SK-N-MC (cell line): Measurements from ENCODE around the gene GZMM.
"Not testable (repeated sequence)": the region's sequence is repeated elsewhere in the genome, so short reads cannot be mapped to it uniquely, and the experiment has no call there.

Experiments used
- DNase-seq: peaks from one replicate; pipeline ENCODE4 v3.0.0-alpha.2; 2011; ENCODE audit warnings: low read depth, low spot score
- H3K27ac ChIP-seq: fragments of 200-600 bp; sonication (generic); 2 replicates; pipeline ENCODE4 v1.5.1; 2016; ENCODE audit warnings: mixed run types
- H3K36me3 ChIP-seq: fragments of 200-600 bp; sonication (generic); 2 replicates; pipeline ENCODE4 v1.6.1; 2017; ENCODE audit warnings: antibody characterized with exemption, low read length, mixed read lengths; ENCODE audit not compliant: insufficient read depth
- H3K4me3 ChIP-seq: fragments of 200-600 bp; sonication (generic); 2 replicates; pipeline ENCODE4 v1.5.1; 2016
- H3K9ac ChIP-seq: fragments of 200-600 bp; sonication (generic); 2 replicates; pipeline ENCODE4 v1.8.0; 2017; ENCODE audit warnings: mixed run types, mixed read lengths; ENCODE audit not compliant: insufficient read length
- H3K9me3 ChIP-seq: fragments of 200-600 bp; sonication (generic); 2 replicates; pipeline ENCODE4 v1.6.1; 2017; ENCODE audit warnings: low read depth, mild to moderate bottlenecking, antibody characterized with exemption, low read length, moderate library complexity, mixed read lengths
- EZH2 ChIP-seq: fragments of 200-600 bp; sonication (generic); IDR thresholded peaks from one replicate; pipeline ENCODE4 v1.6.1; 2017; ENCODE audit warnings: antibody characterized with exemption
- FOXP2 ChIP-seq: optimal IDR thresholded peaks from 2 replicates; pipeline ENCODE3; 2011; ENCODE audit warnings: mild to moderate bottlenecking, moderate library complexity; ENCODE audit not compliant: insufficient read depth; ENCODE audit errors: extremely low read length, control extremely low read depth
- POLR2AphosphoS5 ChIP-seq: IDR thresholded peaks from 2 replicates; pipeline ENCODE4 v1.6.1; 2012; ENCODE audit warnings: mild to moderate bottlenecking, low read depth, low read length, borderline replicate concordance

GZMM gene

GRCh38 chr19:580274-580835 lies 36.5 kb downstream of the GZMM start:
- H3K36me3 ChIP-seq, result peaks cover 28% of the 10 kb centered on the region; the same call in 1 of the 2 replicates
- TF ChIP-seq EZH2 (no peak), POLR2AphosphoS5 (no peak), FOXP2 (no peak)
- no peak overlapping the region for H3K27ac ChIP-seq
- no peak for DNase-seq
- no peak overlapping the region for H3K4me3 ChIP-seq
- H3K9me3 ChIP-seq, result no peaks in the 10 kb centered on the region
- H3K9ac ChIP-seq, result no peak overlapping the region

GRCh38 chr19:581399-582111 lies 37.7 kb downstream of the GZMM start:
- TF ChIP-seq FOXP2, result no peak
- no peak for TF ChIP-seq POLR2AphosphoS5
- no peak for TF ChIP-seq EZH2
- H3K4me3 ChIP-seq, result no peak overlapping the region
- DNase-seq, result no peak
- H3K9me3 ChIP-seq, result no peaks in the 10 kb centered on the region
- H3K36me3 ChIP-seq, result peaks cover 28% of the 10 kb centered on the region; the same call in 1 of the 2 replicates
- H3K9ac ChIP-seq, result no peak overlapping the region
- no peak overlapping the region for H3K27ac ChIP-seq

- H3K4me3 ChIP-seq, result no peak overlapping the region
- H3K36me3 ChIP-seq, result peaks cover 27% of the 10 kb centered on the region; the same call in 1 of the 2 replicates
- H3K9me3 ChIP-seq, result no peaks in the 10 kb centered on the region
- no peak for TF ChIP-seq POLR2AphosphoS5
- no peak for TF ChIP-seq EZH2
- TF ChIP-seq FOXP2, result no peak
- H3K27ac ChIP-seq, result no peak overlapping the region
- no peak for DNase-seq
- H3K9ac ChIP-seq, result no peak overlapping the region
Observed at GRCh38 chr19:582497-583197, 38.8 kb downstream of the GZMM start.

GRCh38 chr19:583198-583967 lies 39.5 kb downstream of the GZMM start:
- H3K9me3 ChIP-seq, result no peaks in the 10 kb centered on the region
- no peak overlapping the region for H3K9ac ChIP-seq
- peaks cover 23% of the 10 kb centered on the region; the same call in 1 of the 2 replicates for H3K36me3 ChIP-seq
- no peak overlapping the region for H3K4me3 ChIP-seq
- no peak overlapping the region for H3K27ac ChIP-seq
- DNase-seq, result no peak
- TF ChIP-seq POLR2AphosphoS5, result no peak
- TF ChIP-seq EZH2, result no peak
- TF ChIP-seq FOXP2, result no peak

GRCh38 chr19:583968-584239 lies 40.1 kb downstream of the GZMM start:
- no peak for DNase-seq
- Histone ChIP-seq H3K27ac (no peak overlapping the region), H3K4me3 (no peak overlapping the region), H3K9me3 (no peaks in the 10 kb centered on the region), H3K9ac (no peak overlapping the region), H3K36me3 (peaks cover 23% of the 10 kb centered on the region; the same call in 1 of the 2 replicates)
- TF ChIP-seq FOXP2 (no peak), POLR2AphosphoS5 (no peak)

GRCh38 chr19:584240-585001 lies 40.6 kb downstream of the GZMM start:
- Histone ChIP-seq H3K9me3 (no peaks in the 10 kb centered on the region), H3K9ac (no peak overlapping the region), H3K27ac (no peak overlapping the region), H3K4me3 (no peak overlapping the region), H3K36me3 (peaks cover 23% of the 10 kb centered on the region; the same call in 1 of the 2 replicates)
- TF ChIP-seq POLR2AphosphoS5 (peak; percentile 53), FOXP2 (no peak), EZH2 (no peak)
- DNase-seq, result no peak

- DNase-seq, result not testable (repeated sequence)
Observed at GRCh38 chr19:585146-585545, 41.3 kb downstream of the GZMM start.

More at GRCh38 chr19:585146-585545, 41.3 kb downstream of the GZMM start:
- not testable (repeated sequence) for H3K4me3 ChIP-seq, H3K27ac ChIP-seq, H3K9ac ChIP-seq, H3K9me3 ChIP-seq
- peaks cover 16% of the 10 kb centered on the region; the same call in 1 of the 2 replicates for H3K36me3 ChIP-seq
